GM19372 (cell line): ENCODE results near the gene PLCB4.
A peak's percentile ranks its signal among the peaks of the same experiment; 100 is the strongest.
"Not testable (repeated sequence)": the region's sequence is repeated elsewhere in the genome, so short reads cannot be mapped to it uniquely, and the experiment has no call there.

Experiments used
- ATAC-seq: cut with Tn5 transposase; IDR thresholded peaks from one replicate; pipeline ENCODE4 v1.9.1; 2021; ENCODE audit warnings: mild to moderate bottlenecking, low read depth, moderate library complexity; ENCODE audit not compliant: unreplicated experiment

PLCB4 gene

GRCh38 chr20:9385345-9386310, 316.7 kb downstream of the PLCB4 start:
- not testable (repeated sequence) for ATAC-seq

DNA sequence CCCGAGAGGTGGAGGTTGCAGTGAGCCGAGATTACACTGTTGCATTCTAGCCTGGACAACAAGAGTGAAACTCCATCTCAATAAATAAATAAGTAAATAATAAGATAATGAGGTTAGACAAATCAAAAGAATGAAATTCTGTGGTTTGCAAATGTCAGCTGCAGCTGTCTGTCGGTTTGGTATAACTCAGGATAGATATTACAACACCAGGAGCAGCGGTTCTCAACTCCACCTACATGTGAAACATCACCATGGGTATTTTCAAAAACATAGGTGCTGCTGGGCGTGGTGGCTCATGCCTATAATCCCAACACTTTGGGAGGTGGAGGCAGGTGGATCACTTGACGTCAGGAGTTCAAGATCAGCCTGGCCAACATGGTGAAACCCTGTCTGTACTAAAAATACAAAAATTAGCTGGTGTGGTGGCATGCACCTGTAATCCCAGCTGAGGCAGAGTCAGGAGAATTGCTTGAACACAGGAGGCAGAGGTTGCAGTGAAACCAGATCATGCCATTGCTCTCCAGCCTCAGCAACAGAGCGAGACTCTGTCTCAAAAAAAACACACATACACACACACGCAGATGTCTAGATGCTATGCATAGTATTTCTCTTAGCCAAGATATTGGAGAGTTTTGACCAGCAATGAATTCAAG, 319.4 kb downstream of the PLCB4 start:
- no peak for ATAC-seq

GRCh38 chr20:9388813-9389161, 319.9 kb downstream of the PLCB4 start:
- no peak for ATAC-seq

GRCh38 chr20:9389346-9389745, 320.5 kb downstream of the PLCB4 start:
- ATAC-seq = no peak

DNA sequence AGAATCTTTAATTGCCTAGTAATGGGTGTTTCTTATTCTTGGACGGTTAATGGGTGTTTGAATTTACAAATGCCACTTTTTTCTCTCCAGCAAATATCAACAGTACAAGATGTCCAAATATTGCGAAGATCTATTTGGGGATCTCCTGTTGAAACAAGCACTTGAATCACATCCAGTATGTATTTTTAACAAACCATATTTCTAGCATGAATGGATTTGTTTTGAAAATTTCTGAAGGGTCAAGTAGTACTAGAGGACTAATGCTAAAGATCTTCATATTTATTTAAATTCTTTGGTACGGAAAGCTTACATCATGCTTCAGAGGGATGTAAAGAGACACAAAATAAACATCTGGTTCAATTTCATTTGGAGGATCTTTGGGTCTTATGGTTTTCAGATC, 321.6 kb downstream of the PLCB4 start:
- ATAC-seq = no peak

GRCh38 chr20:9392892-9393857, 324.3 kb downstream of the PLCB4 start:
- peak; percentile 43 for ATAC-seq

- ATAC-seq = no peak
Measured at GRCh38 chr20:9395971-9396370, 327.1 kb downstream of the PLCB4 start.

- peak; percentile 77 for ATAC-seq
Measured at GRCh38 chr20:9397928-9398327, 329.0 kb downstream of the PLCB4 start.

GRCh38 chr20:9398882-9399281, 330.0 kb downstream of the PLCB4 start:
- ATAC-seq = no peak

DNA sequence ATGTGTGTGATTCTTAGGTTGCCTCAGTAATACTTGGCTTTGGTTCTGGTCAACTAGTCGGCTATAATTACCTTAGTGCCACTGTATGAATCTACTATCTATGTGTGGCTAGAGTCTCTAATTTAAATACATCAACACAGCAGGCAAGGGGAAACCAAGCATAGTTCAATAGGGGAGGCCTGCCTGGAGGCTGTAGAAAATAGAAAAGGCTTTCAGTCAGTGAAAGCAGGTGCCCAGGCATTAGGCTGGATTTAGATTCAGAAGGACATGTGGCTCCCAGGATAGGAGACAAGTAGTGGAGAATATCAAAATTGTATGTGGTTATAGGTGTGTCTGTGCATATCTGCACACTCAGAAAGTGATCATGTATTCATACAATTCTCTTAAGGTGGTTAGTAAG, 330.4 kb downstream of the PLCB4 start:
- ATAC-seq = no peak

DNA sequence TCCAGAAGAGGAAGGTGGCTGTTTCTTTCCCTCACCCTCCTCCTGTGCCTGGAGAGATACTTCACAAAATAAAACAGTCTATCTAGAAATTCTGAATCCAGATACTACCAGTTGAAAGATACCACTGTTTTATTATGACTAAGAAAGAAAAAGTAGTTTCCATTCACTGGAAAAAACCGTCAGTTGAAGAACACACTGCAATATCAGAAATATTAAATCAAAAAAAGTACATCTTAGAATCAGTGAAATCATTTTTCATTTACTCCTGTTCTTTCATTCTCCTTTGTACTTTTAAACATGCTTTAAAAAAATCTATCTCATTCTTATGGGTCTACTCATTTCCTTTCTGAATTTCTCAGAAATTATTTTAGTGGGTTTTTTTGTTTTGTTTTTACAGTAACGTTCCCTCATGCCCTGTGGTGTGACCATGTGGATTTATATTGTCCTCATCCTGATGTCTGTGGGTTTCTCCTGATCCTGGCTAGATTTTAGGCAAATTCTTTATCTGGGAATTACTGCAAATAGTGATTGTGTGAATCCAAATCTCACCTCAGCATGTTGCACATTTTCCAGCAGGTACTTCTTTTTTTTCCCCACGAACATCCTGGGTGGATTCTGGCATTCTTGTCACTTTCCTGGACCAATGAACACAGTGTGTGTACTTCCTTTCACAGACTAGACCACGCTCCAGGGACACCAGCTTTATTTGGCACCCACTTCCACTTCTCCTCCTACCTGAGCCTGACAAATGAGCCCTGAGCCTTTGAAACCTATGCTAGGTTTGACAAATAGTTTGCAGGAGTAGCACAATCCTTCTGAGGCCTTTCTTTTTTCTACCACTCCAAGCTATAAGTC, 331.5 kb downstream of the PLCB4 start:
- no peak for ATAC-seq

- no peak for ATAC-seq
Measured at GRCh38 chr20:9401371-9401770, 332.5 kb downstream of the PLCB4 start.

GRCh38 chr20:9402141-9402540, 333.3 kb downstream of the PLCB4 start:
- ATAC-seq = no peak

GRCh38 chr20:9402546-9402945, 333.7 kb downstream of the PLCB4 start:
- no peak for ATAC-seq

DNA sequence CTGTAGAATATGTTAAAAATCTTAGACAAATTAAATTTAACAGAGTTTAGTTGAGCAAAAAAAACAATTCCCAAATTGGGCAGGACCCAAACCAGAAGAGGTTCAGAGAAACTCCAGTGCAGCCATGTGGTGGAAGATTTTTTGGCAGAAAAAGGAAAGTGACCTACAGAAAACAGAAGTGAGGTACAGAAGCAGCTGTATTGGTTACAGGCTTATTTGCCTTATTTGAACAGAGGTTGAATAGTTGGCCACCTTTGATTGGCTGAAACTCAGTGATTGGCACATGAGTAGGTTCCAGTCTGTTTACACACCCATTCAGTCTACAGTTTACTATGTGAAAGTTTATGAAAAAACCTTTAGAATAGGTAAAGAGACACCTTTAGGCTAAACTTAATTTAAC, 334.6 kb downstream of the PLCB4 start:
- ATAC-seq = no peak

- ATAC-seq = peak; percentile 68
Measured at GRCh38 chr20:9407805-9408421, 339.0 kb downstream of the PLCB4 start.

GRCh38 chr20:9408422-9409300, 339.8 kb downstream of the PLCB4 start:
- ATAC-seq = no peak

DNA sequence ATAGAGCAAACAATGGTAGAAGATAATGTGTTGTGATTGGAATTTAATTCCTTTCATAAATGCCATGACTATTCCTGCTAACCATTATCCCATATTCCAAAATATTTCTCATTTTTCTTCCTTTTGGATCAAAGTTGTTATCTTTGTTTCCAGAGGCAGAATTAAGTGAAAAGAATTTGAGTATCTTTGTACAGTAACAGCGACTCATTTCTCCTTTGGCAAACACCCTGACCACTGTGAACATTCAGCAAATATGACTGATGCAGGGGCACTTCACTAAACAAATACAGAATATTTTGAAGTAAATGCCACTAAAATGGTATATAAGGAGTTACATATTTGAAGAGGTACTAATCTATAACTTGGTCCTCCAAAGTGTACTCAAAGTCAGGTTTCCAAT, 340.5 kb downstream of the PLCB4 start:
- no peak for ATAC-seq
